Stomach (tissue), 9 donors: Measurements from ENCODE around the gene IRF5. TPM values are rescaled to one million over a fixed set of nuclear protein-coding genes. Genes with fewer than 3 reads are reported as not detected.

Source experiments
- DNase-seq, 2 donors: peaks; one replicate each; pipeline versions ENCODE4 v3.0.0 to v3.0.0-alpha.2; 2013 to 2019
- H3K27ac ChIP-seq, 5 donors: fragments of 200-600 bp in 4 of 5; sonication (generic) in 4 of 5; one replicate each; pipeline ENCODE4 v1.5.1; 2013 to 2019; ENCODE audit warnings: mild to moderate bottlenecking in 1 of 5, moderate library complexity in 1 of 5
- H3K27me3 ChIP-seq, 3 donors: fragments of 200-600 bp; sonication (generic); one replicate each; pipeline ENCODE4 v1.5.1; 2017 to 2019; ENCODE audit warnings: mixed run types in 1 of 3
- H3K36me3 ChIP-seq, 4 donors: fragments of 200-600 bp; sonication (generic); 1 replicate in 3 of 4; 2 replicates in 1 of 4; pipeline ENCODE4 v1.5.1; 2016 to 2019
- H3K4me1 ChIP-seq, 4 donors: fragments of 200-600 bp; sonication (generic); one replicate each; pipeline ENCODE4 v1.5.1; 2016 to 2019
- H3K4me3 ChIP-seq, 4 donors: fragments of 200-600 bp; sonication (generic) in 3 of 4; one replicate each; pipeline ENCODE4 v1.5.1; 2016 to 2019; ENCODE audit warnings: mild to moderate bottlenecking in 1 of 4
- H3K9me3 ChIP-seq, 4 donors: fragments of 200-600 bp; sonication (generic); one replicate each; pipeline ENCODE4 v1.5.1; 2016 to 2019
- CTCF ChIP-seq, 7 experiments: fragments of 450-650 bp in 4 of 7; fragments of 200-600 bp in 3 of 7; sonication (generic) in 3 of 7; IDR thresholded peaks; one replicate each; pipeline ENCODE4 v1.5.1; 2016 to 2019; ENCODE audit warnings: antibody characterized with exemption in 7 of 7, control low read depth in 2 of 7, mild to moderate bottlenecking in 1 of 7
- EP300 ChIP-seq: sonication (generic); formaldehyde crosslinking; IDR thresholded peaks from one replicate; pipeline ENCODE4 v1.6.1; 2017; ENCODE audit warnings: antibody characterized with exemption
- POLR2A ChIP-seq, 4 donors: fragments of 450-650 bp; IDR thresholded peaks; one replicate each; pipeline ENCODE4 v1.6.1; 2016; ENCODE audit warnings: antibody characterized with exemption in 4 of 4, control low read depth in 2 of 4, mild to moderate bottlenecking in 1 of 4, moderate library complexity in 1 of 4
- POLR2AphosphoS5 ChIP-seq, 3 donors: sonication (generic); formaldehyde crosslinking; IDR thresholded peaks; one replicate each; pipeline ENCODE4 v1.6.1; 2016; ENCODE audit warnings: antibody characterized with exemption in 3 of 3
- WGBS, 5 donors: extraction: QIAGEN DNeasy Blood & Tissue Kit in 3 of 5; methylation state at CpG; one replicate each; pipeline versions ENCODE4 v1.1.5 to v1.1.7; 2013 to 2018; 5-methylcytosine and 5-hydroxymethylcytosine counted together
- intact Hi-C: fragments of 100-400 bp; cut with DNase I; formaldehyde crosslinking; loops from one replicate; pipeline ENCODE4 v1.15.1; 2023; ENCODE audit warnings: low total_unique reads
- polyA plus RNA-seq, 3 donors: library from polyadenylated mRNA; stranded (reverse); fragments of 200-250 nt; gene quantifications; one replicate each; pipeline ENCODE4 v1.2.3, GENCODE V29; 2013
- total RNA-seq, 5 donors: library from RNA; depleted of rRNA; stranded (reverse); fragments of >200 nt; gene quantifications; one replicate each; pipeline versions ENCODE4 v1.1.0 to v1.2.3, GENCODE V29; 2014 to 2016
- donor health status: healthy with polysubstance abuse.
- donor health status: Bipolar disorder and iron deficiency.
- donor health status: healthy.

Gene IRF5
- total and polyA plus RNA-seq, 8 donors, result 2.2 to 13.8 (median 4.7) TPM

- DNase-seq, result peak in 1 of 2 donors; percentile 62
- Histone ChIP-seq H3K4me3 (no peak overlapping the region), H3K27me3 (peaks cover 0 to 62% (median 0%) of the 10 kb centered on the region in 3 donors), H3K27ac (peak overlapping the region in 1 of 5 donors; percentile 10), H3K36me3 (no peaks in the 10 kb centered on the region), H3K4me1 (peaks cover 10 to 25% (median 12%) of the 10 kb centered on the region in 4 donors), H3K9me3 (no peaks in the 10 kb centered on the region)
- intact Hi-C loops, result no loop called here
- TF ChIP-seq POLR2A (IDR thresholded peaks at IDR 0.05), result no peak
- no peak for TF ChIP-seq EP300
- no peak for TF ChIP-seq POLR2AphosphoS5 (IDR thresholded peaks at IDR 0.05)
- no peak for TF ChIP-seq CTCF (IDR thresholded peaks at IDR 0.05)
- 51 to 73% (median 65%) methylated on average over 15 of the region's 15 CpGs for WGBS, 5 donors
These were observed 4.4 kb upstream of the IRF5 start for GRCh38 chr7:128933180-128933891.

- H3K4me3 ChIP-seq, result no peak overlapping the region
- DNase-seq, result no peak
- no peaks in the 10 kb centered on the region for H3K9me3 ChIP-seq
- peaks cover 0 to 62% (median 0%) of the 10 kb centered on the region in 3 donors for H3K27me3 ChIP-seq
- intact Hi-C loops, result no loop called here
- no peak for TF ChIP-seq EP300
- no peak for TF ChIP-seq POLR2A (IDR thresholded peaks at IDR 0.05)
- no peak for TF ChIP-seq CTCF (IDR thresholded peaks at IDR 0.05)
- no peak for TF ChIP-seq POLR2AphosphoS5 (IDR thresholded peaks at IDR 0.05)
- WGBS, 5 donors, result 63 to 73% (median 72%) methylated on average over 13 to 14 of the region's 14 CpGs
- H3K36me3 ChIP-seq, result no peaks in the 10 kb centered on the region
- H3K4me1 ChIP-seq, result peaks cover 17 to 39% (median 22%) of the 10 kb centered on the region in 4 donors
- H3K27ac ChIP-seq, result peak overlapping the region in 2 of 5 donors; percentile 10 to 38
These were observed 3.1 kb upstream of the IRF5 start for GRCh38 chr7:128934361-128935341.

GRCh38 chr7:128935342-128935730 is 2.4 kb upstream of the IRF5 start:
- Histone ChIP-seq H3K36me3 (no peaks in the 10 kb centered on the region), H3K27ac (peak overlapping the region in 1 of 5 donors; percentile 38), H3K9me3 (no peaks in the 10 kb centered on the region), H3K4me3 (no peak overlapping the region), H3K27me3 (peaks cover 0 to 65% (median 0%) of the 10 kb centered on the region in 3 donors), H3K4me1 (peaks cover 17 to 39% (median 22%) of the 10 kb centered on the region in 4 donors)
- intact Hi-C loops, result no loop called here
- WGBS, 5 donors, result 51 to 55% (median 53%) methylated on average over 6 of the region's 6 CpGs
- TF ChIP-seq POLR2A (IDR thresholded peaks at IDR 0.05) (no peak), CTCF (IDR thresholded peaks at IDR 0.05) (no peak), EP300 (no peak), POLR2AphosphoS5 (IDR thresholded peaks at IDR 0.05) (no peak)
- no peak for DNase-seq

- peaks cover 0 to 73% (median 0%) of the 10 kb centered on the region in 3 donors for H3K27me3 ChIP-seq
- DNase-seq, result no peak
- WGBS, 5 donors, result 92 to 97% (median 92%) methylated on average over 4 of the region's 4 CpGs
These were observed 929 bp upstream of the IRF5 start for GRCh38 chr7:128936798-128937197.

More at GRCh38 chr7:128936798-128937197, 929 bp upstream of the IRF5 start:
- TF ChIP-seq EP300 (no peak), POLR2AphosphoS5 (IDR thresholded peaks at IDR 0.05) (no peak), POLR2A (IDR thresholded peaks at IDR 0.05) (no peak), CTCF (IDR thresholded peaks at IDR 0.05) (no peak)
- intact Hi-C loops, result no loop called here
- Histone ChIP-seq H3K27ac (no peak overlapping the region), H3K9me3 (no peaks in the 10 kb centered on the region), H3K4me3 (no peak overlapping the region), H3K36me3 (no peaks in the 10 kb centered on the region), H3K4me1 (peaks cover 17 to 39% (median 25%) of the 10 kb centered on the region in 4 donors)
